H1 (cell line): ENCODE data around the gene RSPH6A. TPM values are rescaled to one million over a fixed set of nuclear protein-coding genes. Genes with fewer than 3 reads are reported as not detected.

ENCODE experiments used
- ATF3 ChIP-seq: IDR thresholded peaks from 2 replicates; pipeline ENCODE4 v1.6.1; 2011; ENCODE audit warnings: low read depth, mild to moderate bottlenecking, low read length; ENCODE audit not compliant: insufficient read depth
- CBX5 ChIP-seq: fragments of 300-800, 300-1000 bp; sonication (generic); IDR thresholded peaks from 2 replicates; pipeline ENCODE4 v1.7.1; 2016; ENCODE audit warnings: antibody characterized with exemption, low read length, low read depth
- HDAC6 ChIP-seq: IDR thresholded peaks from one replicate; pipeline ENCODE4 v1.7.1; 2012; ENCODE audit warnings: low read depth, mild to moderate bottlenecking, inconsistent platforms, low read length, moderate library complexity
- JUN ChIP-seq: IDR thresholded peaks from 2 replicates; pipeline ENCODE4 v1.6.1; 2011; ENCODE audit warnings: low read depth, mild to moderate bottlenecking, improper control_type of control experiment, low read length
- SRF ChIP-seq: IDR thresholded peaks from 2 replicates; pipeline ENCODE4 v1.6.1; 2011; ENCODE audit warnings: mild to moderate bottlenecking, low read depth, low read length, moderate library complexity
- TEAD4 ChIP-seq: IDR thresholded peaks from 2 replicates; pipeline ENCODE4 v1.6.1; 2012; ENCODE audit warnings: low read depth, low read length, inconsistent platforms, mixed read lengths
- polyA plus RNA-seq, 7 experiments: library from polyadenylated mRNA; depleted of rRNA in 3 of 7; stranded (reverse) in 5 of 7; unstranded in 2 of 7; fragments of >200 nt in 5 of 7; fragments of 200-250 nt in 2 of 7; gene quantifications; 1 replicate in 5 of 7; 2 replicates in 1 of 7; 4 replicates in 1 of 7; pipeline versions ENCODE4 v1.2.1 to v1.2.3, GENCODE V29; 2011 to 2013; ENCODE audit warnings: missing spikeins in 2 of 7, mixed read lengths in 2 of 7
- total RNA-seq: library from RNA; stranded (reverse); fragmentation: NEBNext Ultra II Directional; extraction: Animal tissue kit (Norgen Biotek cat#: 25700); gene quantifications from 2 replicates; pipeline ENCODE4 v1.2.1, GENCODE V29; 2021

RSPH6A gene
- total and polyA plus RNA-seq, 2 of the 8 experiments (the other 6 are each of a cell fraction or from before 2014, with no cell fraction given), result 0.05 to 0.19 TPM

GRCh38 chr19:45827459-45828093 lies 12.5 kb upstream of the RSPH6A start (continued):
- no peak for TF ChIP-seq CBX5
- TF ChIP-seq TEAD4, result no peak
- no peak for TF ChIP-seq HDAC6
- no peak for TF ChIP-seq JUN
- TF ChIP-seq ATF3, result no peak
- TF ChIP-seq SRF, result no peak
